Prostate gland (tissue), 2 donors: ENCODE measurements around the gene IL20RA.

Source experiments
- CTCF ChIP-seq, 4 experiments: fragments of 200-600 bp in 2 of 4; fragments of 450-650 bp in 2 of 4; sonication (generic) in 2 of 4; IDR thresholded peaks; 1 replicate in 3 of 4; 2 replicates in 1 of 4; pipeline ENCODE4 v1.5.1; 2016 to 2019; ENCODE audit warnings: antibody characterized with exemption in 4 of 4, mild to moderate bottlenecking in 2 of 4, moderate library complexity in 2 of 4
- POLR2A ChIP-seq: fragments of 450-650 bp; IDR thresholded peaks from one replicate; pipeline ENCODE4 v1.6.1; 2016; ENCODE audit warnings: antibody characterized with exemption, mild to moderate bottlenecking
- POLR2AphosphoS5 ChIP-seq: sonication (generic); formaldehyde crosslinking; IDR thresholded peaks from one replicate; pipeline ENCODE4 v1.6.1; 2017; ENCODE audit warnings: antibody characterized with exemption

GRCh38 chr6:136977075-136977474 lies 67.7 kb downstream of the IL20RA start:
- TF ChIP-seq POLR2AphosphoS5 (no peak), CTCF (IDR thresholded peaks at IDR 0.05) (no peak), POLR2A (no peak)
